GM08714 (cell line): Measurements from ENCODE around the gene PPP1R10.

Source experiments
- H3K4me3 ChIP-seq: fragments of 200-500 bp; sonication (Bioruptor generic); 2 replicates; pipeline ENCODE4 v1.5.1; 2014; ENCODE audit warnings: mild to moderate bottlenecking, low read length, inconsistent platforms
- ZNF274 ChIP-seq: IDR thresholded peaks from 2 replicates; pipeline ENCODE4 v1.6.1; 2012; ENCODE audit warnings: mild to moderate bottlenecking, low read depth, low read length

Gene PPP1R10

DNA sequence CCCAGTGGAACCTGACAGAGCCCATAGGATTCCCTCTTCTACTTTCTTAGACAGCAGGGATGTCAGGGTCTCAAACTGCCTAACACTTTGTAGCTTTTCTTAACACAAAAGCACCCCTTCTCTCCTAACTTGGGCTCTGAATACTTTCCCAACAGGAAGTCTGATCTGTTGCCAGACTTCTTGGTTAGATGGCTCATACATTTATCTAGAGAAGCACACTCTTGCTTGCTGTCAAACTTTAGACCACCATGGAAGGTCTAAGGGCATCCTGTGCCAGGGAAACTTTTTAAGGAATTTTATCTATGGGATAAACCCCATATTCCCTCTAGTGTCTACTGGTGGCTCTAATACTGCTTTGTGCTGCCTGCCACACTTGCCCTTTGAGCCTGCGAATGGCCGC, 26.6 kb upstream of the PPP1R10 start:
- no peak for TF ChIP-seq ZNF274
- H3K4me3 ChIP-seq, result no peak overlapping the region

GRCh38 chr6:30641048-30641447, 24.0 kb upstream of the PPP1R10 start:
- TF ChIP-seq ZNF274, result no peak
- H3K4me3 ChIP-seq, result no peak overlapping the region

DNA sequence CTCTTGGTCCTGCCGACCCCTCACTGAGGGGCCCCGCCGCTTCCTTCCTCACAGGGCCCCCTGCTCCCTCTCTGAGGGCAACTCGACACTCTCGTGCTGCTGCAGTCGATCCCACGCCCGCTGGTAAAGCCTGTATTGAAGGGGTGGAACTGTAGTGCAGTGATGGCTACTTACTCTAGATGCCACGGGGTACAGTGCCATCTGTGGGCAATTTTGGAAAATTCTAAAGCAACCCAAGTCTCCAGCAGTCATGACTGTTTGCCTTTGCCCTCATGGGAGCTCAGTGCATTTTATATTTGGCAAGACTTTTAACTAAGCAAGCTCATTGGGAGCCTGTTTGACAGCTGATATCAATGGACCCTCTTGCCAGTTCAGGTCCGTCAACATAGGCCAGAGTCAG, 23.4 kb upstream of the PPP1R10 start:
- no peak overlapping the region for H3K4me3 ChIP-seq
- no peak for TF ChIP-seq ZNF274

DNA sequence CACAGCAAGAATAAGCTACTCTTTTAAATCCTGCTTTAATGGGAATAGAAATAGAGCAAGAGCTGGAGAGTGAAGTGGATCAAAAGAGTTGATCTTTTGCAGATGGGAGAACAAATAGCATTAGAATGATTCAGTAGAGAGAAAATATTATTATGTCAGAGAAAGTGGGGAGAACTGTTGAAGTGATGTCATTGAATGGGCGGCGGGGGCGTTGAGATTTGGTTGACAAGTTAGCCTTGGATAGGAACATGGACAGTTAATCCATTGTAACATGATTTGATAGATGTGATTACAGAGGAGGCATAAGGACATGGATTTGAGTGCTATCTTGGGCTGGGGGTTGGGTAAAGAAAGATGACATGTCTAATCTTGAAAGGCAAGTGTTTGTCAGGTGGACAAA, 18.8 kb upstream of the PPP1R10 start:
- no peak for TF ChIP-seq ZNF274
- no peak overlapping the region for H3K4me3 ChIP-seq

DNA sequence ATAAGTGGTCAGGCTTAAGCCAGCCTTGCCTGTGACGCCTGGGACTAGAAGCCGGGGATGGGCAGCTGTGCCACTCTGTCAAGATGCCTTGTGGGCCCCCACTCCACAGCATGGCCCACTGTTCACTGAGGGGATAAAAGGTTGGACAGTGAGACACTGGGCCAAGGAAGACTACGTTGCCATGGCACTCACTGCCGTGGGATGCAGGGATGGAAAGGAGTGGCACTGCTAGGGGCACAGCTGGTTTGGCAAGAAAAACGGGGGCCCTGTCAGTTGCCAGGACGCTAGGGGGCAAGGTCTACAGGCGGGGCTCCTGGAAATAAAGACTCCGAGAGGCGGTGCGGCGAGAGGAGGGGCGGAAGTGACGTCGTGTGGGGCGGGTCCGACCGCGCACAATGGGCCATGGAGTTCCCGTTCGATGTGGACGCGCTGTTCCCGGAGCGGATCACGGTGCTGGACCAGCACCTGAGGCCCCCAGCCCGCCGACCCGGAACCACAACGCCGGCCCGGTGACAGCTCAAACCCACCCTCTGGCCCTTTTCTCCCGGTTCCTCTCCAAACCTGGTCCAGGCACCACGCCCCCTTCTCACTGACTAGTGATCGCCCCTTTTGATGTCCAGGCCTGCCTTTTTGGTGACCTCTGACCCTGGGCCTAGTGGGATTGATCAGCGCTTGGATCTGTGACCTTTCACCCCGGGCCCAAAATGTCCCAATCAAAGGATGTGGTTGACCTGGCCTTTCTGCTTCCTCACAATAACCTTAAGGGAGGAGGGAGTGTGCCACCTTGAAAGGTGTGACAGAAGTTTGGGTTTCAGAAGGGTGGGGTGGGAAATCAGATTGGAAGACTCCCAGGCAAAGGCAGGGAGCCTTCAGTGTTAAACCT, 9.7 kb upstream of the PPP1R10 start, which contains the start of gene ATAT1:
TSS of gene ATAT1 (plus strand) at position 391 of the 883 bp plus-strand sequence.
- peak within 1 kb of the TSS; percentile 79 for H3K4me3 ChIP-seq
- TF ChIP-seq ZNF274, result no peak

- no peak overlapping the region for H3K4me3 ChIP-seq
- no peak for TF ChIP-seq ZNF274
Observed at GRCh38 chr6:30625511-30625910, 8.5 kb upstream of the PPP1R10 start.

- TF ChIP-seq ZNF274, result no peak
- no peak overlapping the region for H3K4me3 ChIP-seq
Observed at GRCh38 chr6:30619561-30619960, 2.5 kb upstream of the PPP1R10 start.

- no peak for TF ChIP-seq ZNF274
- H3K4me3 ChIP-seq, result peak overlapping the region; percentile 63
Observed at GRCh38 chr6:30618270-30618797, 1.3 kb upstream of the PPP1R10 start.

DNA sequence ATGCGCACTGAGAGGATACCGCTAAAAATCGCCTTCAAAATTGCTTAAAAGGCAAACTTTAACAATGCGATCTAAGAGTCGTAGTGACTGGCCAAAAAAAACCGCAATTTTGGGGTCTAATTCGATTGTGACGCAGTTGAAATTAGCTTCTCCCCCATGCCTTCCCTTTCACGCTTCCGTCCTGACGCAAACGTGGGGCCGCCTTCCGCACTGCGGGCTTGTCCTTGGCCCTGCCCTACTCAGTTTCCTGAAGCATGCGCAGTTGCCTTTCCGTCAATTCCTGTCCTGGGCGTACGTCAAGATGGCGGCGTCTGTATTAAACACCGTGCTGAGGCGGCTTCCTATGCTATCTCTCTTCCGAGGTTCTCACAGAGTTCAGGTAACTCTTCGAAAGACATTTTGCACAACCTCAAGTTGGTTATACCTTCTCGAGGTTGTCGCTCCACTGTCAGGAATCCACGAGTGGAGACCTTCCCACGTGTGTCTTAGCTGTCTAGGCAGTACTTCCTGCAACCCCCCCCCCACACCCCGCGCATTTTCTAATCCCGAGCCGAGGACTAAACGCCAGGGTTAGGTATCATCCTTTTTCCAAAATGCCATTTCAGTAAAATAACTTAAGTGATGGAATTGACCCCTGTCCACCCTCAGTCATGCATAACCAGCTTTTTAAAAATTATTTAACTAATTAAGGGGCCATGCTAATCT, 674 bp upstream of the PPP1R10 start, which contains the start of gene MRPS18B:
TSS of gene MRPS18B (plus strand) at position 276 of the 705 bp plus-strand sequence. CDS start at position 302, 26 bp downstream.
- TF ChIP-seq ZNF274, result no peak
- H3K4me3 ChIP-seq, result peak within 1 kb of the TSS; percentile 95

DNA sequence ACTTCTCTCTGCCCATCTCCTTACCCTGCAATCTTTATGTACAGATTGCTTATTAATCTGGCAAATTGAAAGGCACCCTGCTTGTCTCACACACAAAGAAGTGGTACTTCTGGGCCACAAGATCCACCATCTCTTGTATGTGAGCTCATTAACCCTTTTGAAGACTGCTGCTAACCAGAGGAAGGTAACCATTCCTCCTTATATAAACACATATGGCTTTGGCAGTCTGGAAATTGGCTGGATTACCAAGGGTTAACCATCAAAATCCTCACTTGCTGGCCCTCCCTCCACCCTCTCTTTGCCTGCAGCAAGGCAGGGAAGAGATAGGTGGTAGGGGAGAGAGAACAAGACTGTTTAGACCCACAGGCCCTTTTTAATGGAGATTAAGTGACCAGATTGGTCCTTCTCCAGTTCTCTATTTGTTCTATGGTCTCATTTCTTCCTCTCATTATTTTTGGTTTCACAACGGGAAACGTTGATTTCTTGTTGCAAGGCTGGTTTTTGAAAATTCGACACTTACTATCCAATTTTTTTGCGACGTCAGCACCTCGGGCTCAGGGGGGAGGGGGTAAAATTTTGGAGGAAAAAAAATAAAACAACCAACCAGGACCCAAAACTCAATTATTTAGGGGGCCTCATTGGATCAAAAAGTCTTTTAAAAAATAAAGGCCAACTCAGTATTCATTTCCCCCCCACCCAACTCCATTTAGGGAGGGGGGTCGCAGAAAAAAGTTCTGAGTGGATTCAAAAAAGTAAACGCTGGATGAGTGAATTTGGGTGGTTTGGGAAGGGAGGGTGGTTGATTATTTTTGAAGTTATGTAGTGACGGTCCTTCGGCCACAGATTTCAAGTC, 859 bp downstream of the PPP1R10 start:
- H3K4me3 ChIP-seq, result peak overlapping the region; percentile 95
- no peak for TF ChIP-seq ZNF274

- no peak for TF ChIP-seq ZNF274
- peak overlapping the region; percentile 95 for H3K4me3 ChIP-seq
Observed at GRCh38 chr6:30615219-30615957, 1.7 kb downstream of the PPP1R10 start.

- TF ChIP-seq ZNF274, result no peak
- H3K4me3 ChIP-seq, result peak overlapping the region; percentile 95
Observed at GRCh38 chr6:30614843-30615218, 2.2 kb downstream of the PPP1R10 start.
